Neural cell (in vitro differentiated cells): ENCODE data around the gene PLPP3. TPM values are rescaled to one million over a fixed set of nuclear protein-coding genes. Genes with fewer than 3 reads are reported as not detected.

ENCODE experiments used
- H2AFZ ChIP-seq: fragments of 200-600, 300-800 bp; sonication (generic), shearing (Covaris generic); 2 replicates; pipeline ENCODE4 v1.6.0; 2014; ENCODE audit warnings: low read depth, mild to moderate bottlenecking, antibody characterized with exemption, low read length, moderate library complexity
- H3F3A ChIP-seq: fragments of 200-600 bp; shearing (Covaris generic); 2 replicates; pipeline ENCODE4 v1.6.1; 2016; ENCODE audit warnings: mild to moderate bottlenecking, moderate library complexity, mixed read lengths, antibody characterized with exemption, low read length; ENCODE audit not compliant: insufficient read depth, poor library complexity, severe bottlenecking
- H3K27ac ChIP-seq: fragments of 200-600, 300-800 bp; sonication (generic), shearing (Covaris generic); 2 replicates; pipeline ENCODE4 v1.5.1; 2014; ENCODE audit warnings: mild to moderate bottlenecking, low read length, moderate library complexity
- H3K27me3 ChIP-seq: fragments of 300-800, 200-600 bp; sonication (generic), shearing (Covaris generic); 2 replicates; pipeline ENCODE4 v1.6.0; 2014; ENCODE audit warnings: mild to moderate bottlenecking, low read depth, low read length, moderate library complexity; ENCODE audit not compliant: insufficient read depth
- H3K36me3 ChIP-seq: fragments of 300-800, 200-600 bp; sonication (generic), shearing (Covaris generic); 2 replicates; pipeline ENCODE4 v1.5.1; 2014; ENCODE audit warnings: mild to moderate bottlenecking, antibody characterized with exemption, low read length, moderate library complexity; ENCODE audit not compliant: insufficient read depth
- H3K4me2 ChIP-seq: fragments of 300-800, 200-600 bp; sonication (generic), shearing (Covaris generic); 2 replicates; pipeline ENCODE4 v1.6.0; 2014; ENCODE audit warnings: mild to moderate bottlenecking, low read length
- H3K4me3 ChIP-seq: fragments of 300-800, 200-600 bp; sonication (generic), shearing (Covaris generic); 2 replicates; pipeline ENCODE4 v1.5.1; 2014; ENCODE audit warnings: mild to moderate bottlenecking, low read length, moderate library complexity
- H3K79me2 ChIP-seq: fragments of 200-600 bp; shearing (Covaris generic); replicated peaks from 2 replicates; pipeline ENCODE4 v1.6.0; 2014; ENCODE audit warnings: mild to moderate bottlenecking, low read length, moderate library complexity; ENCODE audit not compliant: insufficient read depth
- H3K9ac ChIP-seq: fragments of 300-800, 200-600 bp; sonication (generic), shearing (Covaris generic); 2 replicates; pipeline ENCODE4 v1.6.1; 2016; ENCODE audit warnings: mild to moderate bottlenecking, low read length, mixed read lengths
- H3K9me2 ChIP-seq: fragments of 200-600 bp; shearing (Covaris generic); 2 replicates; pipeline ENCODE4 v1.6.1; 2016; ENCODE audit warnings: mild to moderate bottlenecking, low read length, mixed read lengths; ENCODE audit not compliant: insufficient read depth
- H3K9me3 ChIP-seq: fragments of 200-600, 300-800 bp; sonication (generic), shearing (Covaris generic); 2 replicates; pipeline ENCODE4 v1.6.1; 2016; ENCODE audit warnings: mild to moderate bottlenecking, mixed run types, low read length, moderate library complexity, mixed read lengths
- H4K20me1 ChIP-seq: fragments of 200-600 bp; shearing (Covaris generic); 2 replicates; pipeline ENCODE4 v1.6.1; 2016; ENCODE audit warnings: mild to moderate bottlenecking, mixed run types; ENCODE audit not compliant: insufficient read depth
- CTCF ChIP-seq: fragments of 450-650 bp; IDR thresholded peaks from 2 replicates; pipeline ENCODE4 v1.5.1; 2014; ENCODE audit warnings: antibody characterized with exemption, mild to moderate bottlenecking, moderate library complexity; ENCODE audit not compliant: poor library complexity, severe bottlenecking
- EP300 ChIP-seq: fragments of 450-650 bp; conservative IDR thresholded peaks from 2 replicates; pipeline ENCODE4 v1.6.1; 2014; ENCODE audit warnings: antibody characterized with exemption, mild to moderate bottlenecking, moderate library complexity; ENCODE audit not compliant: poor library complexity, severe bottlenecking
- EZH2 ChIP-seq: fragments of 200-600, 300-800 bp; shearing (Covaris generic), sonication (generic); IDR thresholded peaks from 2 replicates; pipeline ENCODE4 v1.6.1; 2014; ENCODE audit warnings: antibody characterized with exemption, low read length, borderline replicate concordance, mild to moderate bottlenecking; ENCODE audit not compliant: insufficient read depth, poor library complexity, severe bottlenecking
- MXI1 ChIP-seq: fragments of 450-650 bp; conservative IDR thresholded peaks from 2 replicates; pipeline ENCODE4 v1.6.1; 2014; ENCODE audit warnings: antibody characterized with exemption, mild to moderate bottlenecking; ENCODE audit not compliant: poor library complexity, severe bottlenecking
- POLR2AphosphoS5 ChIP-seq: IDR thresholded peaks from 2 replicates; pipeline ENCODE4 v1.6.1; 2012
- RAD21 ChIP-seq: fragments of 450-650 bp; conservative IDR thresholded peaks from 2 replicates; pipeline ENCODE4 v1.6.1; 2014; ENCODE audit warnings: antibody characterized with exemption, mild to moderate bottlenecking, moderate library complexity
- SMC3 ChIP-seq: fragments of 450-650 bp; conservative IDR thresholded peaks from 2 replicates; pipeline ENCODE4 v1.6.1; 2014; ENCODE audit warnings: antibody characterized with exemption, mild to moderate bottlenecking, moderate library complexity; ENCODE audit not compliant: poor library complexity
- TAF1 ChIP-seq: IDR thresholded peaks from 2 replicates; pipeline ENCODE4 v1.6.1; 2012; ENCODE audit warnings: low read depth
- polyA plus RNA-seq: library from polyadenylated mRNA; depleted of rRNA; stranded (reverse); fragments of >200 nt; gene quantifications from 2 replicates; pipeline ENCODE4 v1.2.3, GENCODE V29; 2014
- TF ChIP-seq, protein P1 (sequence below): IDR thresholded peaks from 2 replicates; pipeline ENCODE4 v1.6.1; 2012; ENCODE audit warnings: borderline replicate concordance

The PLPP3 gene
- polyA plus RNA-seq, 1 donor from 2014 or later = 2.1 TPM

DNA sequence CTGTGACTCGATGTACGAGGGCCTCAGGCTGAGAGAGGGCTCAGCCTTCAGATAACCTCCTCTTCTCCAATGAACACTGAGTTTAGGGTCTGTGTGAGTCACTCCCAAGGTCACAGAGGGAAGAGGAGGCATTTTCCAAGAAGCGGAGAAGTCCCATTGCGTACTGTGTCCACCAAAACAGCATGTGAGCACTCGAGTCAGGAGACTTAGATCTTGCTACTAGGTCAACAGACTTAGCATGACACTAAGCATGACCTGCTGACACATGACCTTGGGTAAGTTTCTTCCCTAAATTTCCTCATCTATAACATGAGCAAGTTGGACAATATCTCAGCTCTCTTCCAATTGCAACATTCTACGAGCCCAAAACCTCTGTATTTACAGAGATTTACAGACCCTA, 68.0 kb downstream of the PLPP3 start:
- no peaks in the 10 kb centered on the region for H4K20me1 ChIP-seq
- no peaks in the 10 kb centered on the region for H3K79me2 ChIP-seq
- TF ChIP-seq POLR2AphosphoS5 = no peak
- no peak for TF ChIP-seq SMC3
- TF ChIP-seq TAF1 = no peak
- no peak for TF ChIP-seq EZH2
- TF ChIP-seq RAD21 = no peak
- no peak for TF ChIP-seq EP300
- no peak for TF ChIP-seq MXI1
- TF ChIP-seq, protein P1, sequence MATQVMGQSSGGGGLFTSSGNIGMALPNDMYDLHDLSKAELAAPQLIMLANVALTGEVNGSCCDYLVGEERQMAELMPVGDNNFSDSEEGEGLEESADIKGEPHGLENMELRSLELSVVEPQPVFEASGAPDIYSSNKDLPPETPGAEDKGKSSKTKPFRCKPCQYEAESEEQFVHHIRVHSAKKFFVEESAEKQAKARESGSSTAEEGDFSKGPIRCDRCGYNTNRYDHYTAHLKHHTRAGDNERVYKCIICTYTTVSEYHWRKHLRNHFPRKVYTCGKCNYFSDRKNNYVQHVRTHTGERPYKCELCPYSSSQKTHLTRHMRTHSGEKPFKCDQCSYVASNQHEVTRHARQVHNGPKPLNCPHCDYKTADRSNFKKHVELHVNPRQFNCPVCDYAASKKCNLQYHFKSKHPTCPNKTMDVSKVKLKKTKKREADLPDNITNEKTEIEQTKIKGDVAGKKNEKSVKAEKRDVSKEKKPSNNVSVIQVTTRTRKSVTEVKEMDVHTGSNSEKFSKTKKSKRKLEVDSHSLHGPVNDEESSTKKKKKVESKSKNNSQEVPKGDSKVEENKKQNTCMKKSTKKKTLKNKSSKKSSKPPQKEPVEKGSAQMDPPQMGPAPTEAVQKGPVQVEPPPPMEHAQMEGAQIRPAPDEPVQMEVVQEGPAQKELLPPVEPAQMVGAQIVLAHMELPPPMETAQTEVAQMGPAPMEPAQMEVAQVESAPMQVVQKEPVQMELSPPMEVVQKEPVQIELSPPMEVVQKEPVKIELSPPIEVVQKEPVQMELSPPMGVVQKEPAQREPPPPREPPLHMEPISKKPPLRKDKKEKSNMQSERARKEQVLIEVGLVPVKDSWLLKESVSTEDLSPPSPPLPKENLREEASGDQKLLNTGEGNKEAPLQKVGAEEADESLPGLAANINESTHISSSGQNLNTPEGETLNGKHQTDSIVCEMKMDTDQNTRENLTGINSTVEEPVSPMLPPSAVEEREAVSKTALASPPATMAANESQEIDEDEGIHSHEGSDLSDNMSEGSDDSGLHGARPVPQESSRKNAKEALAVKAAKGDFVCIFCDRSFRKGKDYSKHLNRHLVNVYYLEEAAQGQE = no peak
- TF ChIP-seq CTCF = no peak
- H3K9me3 ChIP-seq = no peaks in the 10 kb centered on the region
- H3K27ac ChIP-seq = no peak overlapping the region
- H3K4me2 ChIP-seq = no peak overlapping the region
- no peak overlapping the region for H2AFZ ChIP-seq
- H3F3A ChIP-seq = no peaks in the 10 kb centered on the region
- H3K27me3 ChIP-seq = no peaks in the 10 kb centered on the region
- H3K36me3 ChIP-seq = no peaks in the 10 kb centered on the region
- H3K9ac ChIP-seq = no peak overlapping the region
- H3K9me2 ChIP-seq = no peaks in the 10 kb centered on the region
- no peak overlapping the region for H3K4me3 ChIP-seq

DNA sequence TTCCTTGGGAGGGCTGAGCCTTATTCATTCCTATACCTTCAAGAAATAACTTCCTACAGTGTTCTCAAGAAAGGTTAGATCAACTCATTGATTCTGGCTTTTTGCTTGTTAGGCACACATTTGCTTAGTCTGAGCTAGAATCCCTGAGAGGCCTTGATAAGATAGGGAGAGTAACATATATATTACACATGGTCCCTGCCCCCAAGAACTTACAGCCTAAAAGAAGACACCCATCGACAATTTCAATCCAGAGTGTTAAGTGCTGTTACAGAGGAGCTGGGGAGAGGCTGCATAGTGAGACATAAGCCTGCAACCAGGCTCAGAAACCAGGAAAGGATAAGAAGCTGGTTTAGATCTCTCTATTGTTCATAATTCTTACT, 68.7 kb downstream of the PLPP3 start:
- Histone ChIP-seq H3F3A (no peaks in the 10 kb centered on the region), H3K27me3 (no peaks in the 10 kb centered on the region), H3K4me3 (no peak overlapping the region), H3K36me3 (no peaks in the 10 kb centered on the region), H4K20me1 (no peaks in the 10 kb centered on the region), H3K9me3 (no peaks in the 10 kb centered on the region), H3K9ac (no peak overlapping the region), H3K79me2 (no peaks in the 10 kb centered on the region), H3K4me2 (no peak overlapping the region), H3K9me2 (no peaks in the 10 kb centered on the region), H3K27ac (no peak overlapping the region), H2AFZ (no peak overlapping the region)
- TF ChIP-seq, protein P1 = no peak
- TF ChIP-seq POLR2AphosphoS5 (no peak), EZH2 (no peak), TAF1 (no peak), CTCF (no peak), SMC3 (no peak), MXI1 (no peak), EP300 (no peak), RAD21 (no peak)
